Trophoblast cell (in vitro differentiated cells and primary cell): ENCODE measurements around the gene ARHGEF40.
A peak's percentile ranks its signal among the peaks of the same experiment; 100 is the strongest.

Source experiments
- DNase-seq, 2 donors: peaks; one replicate each; pipeline ENCODE4 v3.0.0-alpha.2; 2016
- H2AFZ ChIP-seq: 2 replicates; pipeline ENCODE4 v1.6.1; 2013; ENCODE audit warnings: low read length, moderate library complexity, mild to moderate bottlenecking; ENCODE audit not compliant: insufficient read depth, poor library complexity
- H2AK5ac ChIP-seq: 2 replicates; pipeline ENCODE4 v1.6.1; 2013; ENCODE audit warnings: mild to moderate bottlenecking, low read length
- H2BK120ac ChIP-seq: 2 replicates; pipeline ENCODE4 v1.6.1; 2013; ENCODE audit warnings: low read length, mild to moderate bottlenecking, moderate library complexity; ENCODE audit not compliant: insufficient read depth, poor library complexity
- H2BK12ac ChIP-seq: 2 replicates; pipeline ENCODE4 v1.6.1; 2013; ENCODE audit warnings: mild to moderate bottlenecking, low read length, moderate library complexity
- H2BK5ac ChIP-seq: 2 replicates; pipeline ENCODE4 v1.6.1; 2013; ENCODE audit warnings: low read length, low read depth, moderate library complexity, mild to moderate bottlenecking; ENCODE audit not compliant: poor library complexity
- H3K14ac ChIP-seq: 2 replicates; pipeline ENCODE4 v1.6.1; 2013; ENCODE audit warnings: mild to moderate bottlenecking, low read length
- H3K18ac ChIP-seq: 2 replicates; pipeline ENCODE4 v1.6.1; 2013; ENCODE audit warnings: mild to moderate bottlenecking, low read length
- H3K23ac ChIP-seq: 2 replicates; pipeline ENCODE4 v1.6.1; 2013; ENCODE audit warnings: low read length
- H3K27ac ChIP-seq: 2 replicates; pipeline ENCODE4 v1.5.1; 2013; ENCODE audit warnings: low read depth, mild to moderate bottlenecking, inconsistent platforms, low read length, moderate library complexity
- H3K27me3 ChIP-seq: 2 replicates; pipeline ENCODE4 v1.6.1; 2013; ENCODE audit warnings: inconsistent platforms, mild to moderate bottlenecking, low read length, moderate library complexity; ENCODE audit not compliant: insufficient read depth
- H3K36me3 ChIP-seq, 2 experiments: 1 replicate in 1 of 2; 2 replicates in 1 of 2; pipeline ENCODE4 v1.6.1; 2013; ENCODE audit warnings: low read length in 2 of 2, mild to moderate bottlenecking in 2 of 2, moderate library complexity in 1 of 2; ENCODE audit not compliant: insufficient read depth in 2 of 2, control insufficient read depth in 1 of 2
- H3K4ac ChIP-seq: 2 replicates; pipeline ENCODE4 v1.6.1; 2013; ENCODE audit warnings: low read depth, mild to moderate bottlenecking, low read length, moderate library complexity
- H3K4me1 ChIP-seq, 2 experiments: 1 replicate in 1 of 2; 2 replicates in 1 of 2; pipeline ENCODE4 v1.6.1; 2013; ENCODE audit warnings: low read length in 2 of 2, mild to moderate bottlenecking in 2 of 2, moderate library complexity in 1 of 2; ENCODE audit not compliant: insufficient read depth in 2 of 2, control insufficient read depth in 1 of 2
- H3K4me2 ChIP-seq: 2 replicates; pipeline ENCODE4 v1.6.1; 2013; ENCODE audit warnings: inconsistent platforms, mild to moderate bottlenecking, low read length, moderate library complexity
- H3K4me3 ChIP-seq: 2 replicates; pipeline ENCODE4 v1.5.1; 2013; ENCODE audit warnings: mild to moderate bottlenecking, low read depth, low read length, inconsistent platforms
- H3K79me1 ChIP-seq: one replicate; pipeline ENCODE4 v1.6.1; 2013; ENCODE audit warnings: low read length
- H3K79me2 ChIP-seq: 2 replicates; pipeline ENCODE4 v1.6.1; 2013; ENCODE audit warnings: low read length, mild to moderate bottlenecking; ENCODE audit not compliant: control insufficient read depth, insufficient read depth, poor library complexity
- H3K9ac ChIP-seq: 2 replicates; pipeline ENCODE4 v1.6.1; 2013; ENCODE audit warnings: mild to moderate bottlenecking, low read length
- H3K9me3 ChIP-seq: 2 replicates; pipeline ENCODE4 v1.6.1; 2013; ENCODE audit warnings: low read depth, mild to moderate bottlenecking, control low read depth, inconsistent platforms, low read length; ENCODE audit not compliant: insufficient read depth
- H4K12ac ChIP-seq: 2 replicates; pipeline ENCODE4 v1.6.1; 2013; ENCODE audit warnings: low read depth, mild to moderate bottlenecking, low read length, moderate library complexity
- H4K8ac ChIP-seq: 2 replicates; pipeline ENCODE4 v1.6.1; 2013; ENCODE audit warnings: low read depth, mild to moderate bottlenecking, low read length, moderate library complexity
- H4K91ac ChIP-seq: one replicate; pipeline ENCODE4 v1.6.1; 2013; ENCODE audit warnings: low read depth, mild to moderate bottlenecking, low read length, moderate library complexity
- WGBS: extraction: QIAGEN DNeasy Blood & Tissue Kit; methylation state at CpG from one replicate; pipeline ENCODE4 v1.1.7; 2013; ENCODE audit warnings: missing lambda C conversion rate; ENCODE audit not compliant: insufficient read length, insufficient coverage; ENCODE audit errors: extremely low coverage; 5-methylcytosine and 5-hydroxymethylcytosine counted together

The ARHGEF40 gene

GRCh38 chr14:21023817-21024584, 46.1 kb upstream of the ARHGEF40 start:
- Histone ChIP-seq H2BK12ac (peak overlapping the region; percentile 95), H3K9ac (no peak overlapping the region), H3K4me3 (peak overlapping the region; percentile 80), H3K79me1 (peaks cover 9% of the 10 kb centered on the region), H4K91ac (peak overlapping the region; percentile 89), H3K4ac (peak overlapping the region; percentile 73), H2BK5ac (peak overlapping the region; percentile 71), H2AK5ac (peak overlapping the region; percentile 63), H3K27ac (no peak overlapping the region), H3K18ac (peak overlapping the region; percentile 99), H2BK120ac (peak overlapping the region; percentile 87), H3K36me3 (no peaks in the 10 kb centered on the region), H3K27me3 (no peaks in the 10 kb centered on the region), H3K4me2 (peak overlapping the region; percentile 85), H3K14ac (peak overlapping the region; percentile 97), H2AFZ (no peak overlapping the region), H4K8ac (peak overlapping the region; percentile 99), H3K79me2 (peaks cover 6% of the 10 kb centered on the region), H3K23ac (no peak overlapping the region), H3K9me3 (no peaks in the 10 kb centered on the region), H3K4me1 (peaks cover 27 to 30% of the 10 kb centered on the region in 2 experiments), H4K12ac (peak overlapping the region; percentile 81)
- WGBS = no CpG with 5 or more reads among the region's 17 CpGs
- no peak for DNase-seq

GRCh38 chr14:21024585-21025370, 45.3 kb upstream of the ARHGEF40 start, which contains the start of gene NDRG2:
Gene NDRG2 (minus strand): TSS chr14:21025061. CDS start chr14:21023315, 1,746 bp downstream.
- peak within 1 kb of the TSS; percentile 95 for H2AFZ ChIP-seq
- H3K9me3 ChIP-seq = no peaks in the 10 kb centered on the region
- H3K27me3 ChIP-seq = no peaks in the 10 kb centered on the region
- peak in 1 of 2 donors; percentile 43 for DNase-seq
- H4K8ac ChIP-seq = peak within 1 kb of the TSS; percentile 99
- H3K4me1 ChIP-seq = peaks cover 27% of the 10 kb centered on the region in 2 experiments
- H2BK120ac ChIP-seq = peak within 1 kb of the TSS; percentile 87
- peak within 1 kb of the TSS; percentile 95 for H2BK12ac ChIP-seq
- peak within 1 kb of the TSS; percentile 81 for H4K12ac ChIP-seq
- H3K9ac ChIP-seq = no peak within 1 kb of the TSS
- H3K36me3 ChIP-seq = no peaks in the 10 kb centered on the region
- H4K91ac ChIP-seq = peak within 1 kb of the TSS; percentile 89
- peak within 1 kb of the TSS; percentile 73 for H3K4ac ChIP-seq
- no peak within 1 kb of the TSS for H3K23ac ChIP-seq
- peak within 1 kb of the TSS; percentile 71 for H2BK5ac ChIP-seq
- H3K18ac ChIP-seq = peak within 1 kb of the TSS; percentile 99
- no peak within 1 kb of the TSS for H3K27ac ChIP-seq
- WGBS = no CpG with 5 or more reads among the region's 72 CpGs
- peak within 1 kb of the TSS; percentile 93 for H3K4me2 ChIP-seq
- H3K14ac ChIP-seq = peak within 1 kb of the TSS; percentile 97
- peak within 1 kb of the TSS; percentile 80 for H3K4me3 ChIP-seq
- H3K79me1 ChIP-seq = peaks cover 9% of the 10 kb centered on the region
- H3K79me2 ChIP-seq = peaks cover 6% of the 10 kb centered on the region
- H2AK5ac ChIP-seq = peak within 1 kb of the TSS; percentile 70

- Histone ChIP-seq H4K12ac (peak overlapping the region; percentile 79), H2AFZ (peak overlapping the region; percentile 53), H4K8ac (peak overlapping the region; percentile 85), H3K27me3 (no peaks in the 10 kb centered on the region), H2BK12ac (peak overlapping the region; percentile 37), H3K14ac (peak overlapping the region; percentile 92), H3K9ac (no peak overlapping the region), H3K4ac (peak overlapping the region; percentile 24), H2BK120ac (peak overlapping the region; percentile 74), H3K27ac (no peak overlapping the region), H3K4me2 (peak overlapping the region; percentile 93), H3K4me1 (peaks cover 27% of the 10 kb centered on the region in 2 experiments), H4K91ac (peak overlapping the region; percentile 77), H3K79me2 (peaks cover 6% of the 10 kb centered on the region), H3K18ac (peak overlapping the region; percentile 94), H2AK5ac (peak overlapping the region; percentile 70), H3K23ac (no peak overlapping the region), H2BK5ac (peak overlapping the region; percentile 54), H3K9me3 (no peaks in the 10 kb centered on the region), H3K4me3 (peak overlapping the region; percentile 75), H3K36me3 (no peaks in the 10 kb centered on the region), H3K79me1 (peaks cover 9% of the 10 kb centered on the region)
- no CpG with 5 or more reads among the region's 58 CpGs for WGBS
- DNase-seq = no peak
These were observed 44.5 kb upstream of the ARHGEF40 start for GRCh38 chr14:21025371-21026273.
